GM23248 (cell line): ENCODE data around the gene EVX2. TPM values are rescaled to one million over a fixed set of nuclear protein-coding genes. Genes with fewer than 3 reads are reported as not detected.

ENCODE experiments used
- DNase-seq: peaks from one replicate; pipeline ENCODE4 v3.0.0-alpha.2; 2015
- H2AFZ ChIP-seq: fragments of 200-600 bp; sonication (generic); 2 replicates; pipeline ENCODE4 v1.6.1; 2016; ENCODE audit warnings: antibody characterized with exemption
- H3F3A ChIP-seq: fragments of 200-600 bp; sonication (generic); 2 replicates; pipeline ENCODE4 v1.6.1; 2016; ENCODE audit warnings: mild to moderate bottlenecking, antibody characterized with exemption, mixed run types; ENCODE audit not compliant: insufficient read depth
- H3K27ac ChIP-seq: fragments of 200-600 bp; sonication (generic); 2 replicates; pipeline ENCODE4 v1.5.1; 2016; ENCODE audit warnings: mild to moderate bottlenecking
- H3K27me3 ChIP-seq: fragments of 200-600 bp; sonication (generic); replicated peaks from 2 replicates; pipeline ENCODE4 v1.6.1; 2016; ENCODE audit warnings: mild to moderate bottlenecking; ENCODE audit not compliant: insufficient read depth
- H3K36me3 ChIP-seq: fragments of 200-600 bp; sonication (generic); 2 replicates; pipeline ENCODE4 v1.6.1; 2016; ENCODE audit warnings: low read depth, mild to moderate bottlenecking
- H3K4me1 ChIP-seq: fragments of 200-600 bp; sonication (generic); 2 replicates; pipeline ENCODE4 v1.6.1; 2016; ENCODE audit warnings: mild to moderate bottlenecking; ENCODE audit not compliant: insufficient read depth
- H3K4me2 ChIP-seq: fragments of 200-600 bp; sonication (generic); one replicate; pipeline ENCODE4 v1.6.1; 2016; ENCODE audit warnings: mild to moderate bottlenecking; ENCODE audit not compliant: unreplicated experiment
- H3K4me3 ChIP-seq: fragments of 200-600 bp; sonication (generic); 2 replicates; pipeline ENCODE4 v1.5.1; 2016; ENCODE audit warnings: mild to moderate bottlenecking
- H3K79me2 ChIP-seq: fragments of 200-600 bp; sonication (generic); 2 replicates; pipeline ENCODE4 v1.6.1; 2016; ENCODE audit warnings: mild to moderate bottlenecking; ENCODE audit not compliant: insufficient read depth
- H3K9ac ChIP-seq: fragments of 200-600 bp; sonication (generic); 2 replicates; pipeline ENCODE4 v1.6.1; 2016; ENCODE audit warnings: mild to moderate bottlenecking
- H3K9me2 ChIP-seq: fragments of 200-600 bp; sonication (generic); 2 replicates; pipeline ENCODE4 v1.6.1; 2016; ENCODE audit warnings: mixed run types, mild to moderate bottlenecking, moderate library complexity; ENCODE audit not compliant: insufficient read depth
- H3K9me3 ChIP-seq: fragments of 200-600 bp; sonication (generic); one replicate; pipeline ENCODE4 v1.6.1; 2017; ENCODE audit warnings: low read depth
- H4K20me1 ChIP-seq: fragments of 200-600 bp; sonication (generic); 2 replicates; pipeline ENCODE4 v1.6.0; 2016; ENCODE audit not compliant: insufficient read depth
- EZH2 ChIP-seq: fragments of 200-600 bp; sonication (generic); IDR thresholded peaks from 2 replicates; pipeline ENCODE4 v1.6.1; 2018; ENCODE audit warnings: antibody characterized with exemption, mild to moderate bottlenecking; ENCODE audit not compliant: insufficient read depth, poor library complexity, severe bottlenecking
- EZH2phosphoT487 ChIP-seq: fragments of 200-600 bp; sonication (generic); IDR thresholded peaks from 2 replicates; pipeline ENCODE4 v1.6.1; 2018; ENCODE audit warnings: antibody characterized with exemption, moderate library complexity, mild to moderate bottlenecking, low read depth; ENCODE audit not compliant: insufficient read depth
- WGBS, 2 experiments: methylation state at CpG; one replicate each; pipeline ENCODE4 v1.1.6; 2015 to 2017; ENCODE audit warnings: low lambda C conversion rate in 2 of 2, low coverage in 1 of 2; ENCODE audit errors: missing lambda C conversion rate in 2 of 2; 5-methylcytosine and 5-hydroxymethylcytosine counted together
- in situ Hi-C: fragments of 300-500 bp; cut with MboI; formaldehyde crosslinking; loops from 2 replicates; pipeline ENCODE4 v1.15.0; 2020
- polyA plus RNA-seq: library from polyadenylated mRNA; unstranded; fragments of >200 nt; fragmentation: Nextera tagmentation; extraction: Ambion mirVana; gene quantifications from 2 replicates; pipeline ENCODE4 v1.2.1, GENCODE V29; 2016
- total RNA-seq: library from RNA; depleted of rRNA; stranded (reverse); fragments of >200 nt; shearing (Covaris generic); gene quantifications from 2 replicates; pipeline ENCODE4 v1.2.3, GENCODE V29; 2014

Gene EVX2
- total and polyA plus RNA-seq, 2 experiments from 2014 or later = not detected

- H3K4me2 ChIP-seq = no peak overlapping the region
- no peaks in the 10 kb centered on the region for H4K20me1 ChIP-seq
- no peak overlapping the region for H3K27ac ChIP-seq
- no peaks in the 10 kb centered on the region for H3K79me2 ChIP-seq
- H3F3A ChIP-seq = no peaks in the 10 kb centered on the region
- no peaks in the 10 kb centered on the region for H3K4me1 ChIP-seq
- no peaks in the 10 kb centered on the region for H3K9me2 ChIP-seq
- H3K36me3 ChIP-seq = no peaks in the 10 kb centered on the region
- no peak overlapping the region for H2AFZ ChIP-seq
- no peaks in the 10 kb centered on the region for H3K9me3 ChIP-seq
- 64 to 72% methylated on average over 2 of the region's 2 CpGs for WGBS, 2 experiments
- TF ChIP-seq EZH2phosphoT487 = no peak
- in situ Hi-C loops = loop anchor here (5.0 to 10.0 kb wide), 2 partner anchors 389 to 712 kb away; no protein-coding TSS in a partner anchor
- H3K9ac ChIP-seq = no peak overlapping the region
- H3K4me3 ChIP-seq = no peak overlapping the region
- no peak for DNase-seq
- peaks cover 89% of the 10 kb centered on the region for H3K27me3 ChIP-seq
Observed at GRCh38 chr2:176076796-176077195, 7.0 kb downstream of the EVX2 start.

- no peaks in the 10 kb centered on the region for H3K36me3 ChIP-seq
- H3F3A ChIP-seq = no peaks in the 10 kb centered on the region
- TF ChIP-seq EZH2phosphoT487 (0 out of 2 replicates have a peak, but pooled peaks have one; percentile 4), EZH2 (no peak)
- no peaks in the 10 kb centered on the region for H3K4me1 ChIP-seq
- H3K9ac ChIP-seq = no peak overlapping the region
- DNase-seq = no peak
- no peak overlapping the region for H3K4me2 ChIP-seq
- 5% methylated on average over 7 of the region's 7 CpGs for WGBS, 2 experiments
- H3K79me2 ChIP-seq = no peaks in the 10 kb centered on the region
- no peak overlapping the region for H3K27ac ChIP-seq
- no peaks in the 10 kb centered on the region for H4K20me1 ChIP-seq
- H3K9me3 ChIP-seq = no peaks in the 10 kb centered on the region
- in situ Hi-C loops = loop anchor here (5.0 to 10.0 kb wide), 2 partner anchors 389 to 711 kb away; no protein-coding TSS in a partner anchor
- no peak overlapping the region for H2AFZ ChIP-seq
- H3K4me3 ChIP-seq = no peak overlapping the region
- no peaks in the 10 kb centered on the region for H3K9me2 ChIP-seq
- peaks cover 89% of the 10 kb centered on the region for H3K27me3 ChIP-seq
Observed at GRCh38 chr2:176076063-176076462, 7.7 kb downstream of the EVX2 start.

- H3K36me3 ChIP-seq = no peaks in the 10 kb centered on the region
- H3K4me2 ChIP-seq = no peak overlapping the region
- H2AFZ ChIP-seq = no peak overlapping the region
- whole genome bisulfite sequencing, 2 experiments = 40 to 42% methylated on average over 15 of the region's 15 CpGs
- no peaks in the 10 kb centered on the region for H3K9me2 ChIP-seq
- H3K79me2 ChIP-seq = no peaks in the 10 kb centered on the region
- in situ Hi-C loops = loop anchor here (5.0 to 10.0 kb wide), 2 partner anchors 388 to 711 kb away; no protein-coding TSS in a partner anchor
- no peak overlapping the region for H3K9ac ChIP-seq
- no peaks in the 10 kb centered on the region for H4K20me1 ChIP-seq
- H3K27me3 ChIP-seq = peaks cover 88% of the 10 kb centered on the region
- H3K4me1 ChIP-seq = no peaks in the 10 kb centered on the region
- H3K27ac ChIP-seq = no peak overlapping the region
- no peaks in the 10 kb centered on the region for H3K9me3 ChIP-seq
- no peaks in the 10 kb centered on the region for H3F3A ChIP-seq
- TF ChIP-seq EZH2 = no peak
- TF ChIP-seq EZH2phosphoT487 = 0 out of 2 replicates have a peak, but pooled peaks have one; percentile 12
- DNase-seq = no peak
- no peak overlapping the region for H3K4me3 ChIP-seq
Observed at GRCh38 chr2:176075481-176075880, 8.3 kb downstream of the EVX2 start.

DNA sequence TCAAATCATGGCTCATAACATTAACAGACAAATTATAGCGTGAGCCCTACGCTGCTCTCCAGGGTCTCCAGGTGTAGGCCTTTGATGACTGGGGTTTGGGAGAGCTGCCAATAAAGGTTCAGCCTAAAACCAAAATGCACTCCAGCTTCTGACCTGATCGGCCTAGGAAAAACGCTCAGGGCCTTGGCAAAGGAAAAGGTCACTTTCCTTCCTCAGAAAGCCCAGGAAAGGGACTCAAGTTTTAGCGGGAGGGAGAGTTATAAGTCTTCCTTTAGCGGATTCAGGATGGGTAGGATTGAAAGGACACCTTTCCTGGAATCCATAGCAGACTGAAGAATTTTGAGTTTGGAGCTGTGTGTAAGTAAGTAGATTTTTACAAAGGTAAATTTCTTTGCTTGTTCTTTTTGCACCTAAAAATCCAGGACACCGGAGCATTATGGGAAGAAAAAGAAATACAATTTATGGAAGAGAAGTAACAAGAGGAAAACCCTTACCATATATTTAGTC, 8.8 kb downstream of the EVX2 start:
- Histone ChIP-seq H3K9me2 (no peaks in the 10 kb centered on the region), H3F3A (no peaks in the 10 kb centered on the region), H3K9me3 (no peaks in the 10 kb centered on the region), H3K36me3 (no peaks in the 10 kb centered on the region), H4K20me1 (no peaks in the 10 kb centered on the region), H3K4me3 (no peak overlapping the region), H3K4me1 (no peaks in the 10 kb centered on the region), H3K4me2 (no peak overlapping the region), H2AFZ (no peak overlapping the region), H3K9ac (no peak overlapping the region), H3K27ac (no peak overlapping the region), H3K27me3 (peaks cover 88% of the 10 kb centered on the region), H3K79me2 (no peaks in the 10 kb centered on the region)
- TF ChIP-seq EZH2phosphoT487 = no peak
- TF ChIP-seq EZH2 = no peak
- DNase-seq = no peak
- WGBS, 2 experiments = 75 to 84% methylated on average over 7 of the region's 7 CpGs
- in situ Hi-C loops = loop anchor here (5.0 to 10.0 kb wide), 2 partner anchors 388 to 710 kb away; no protein-coding TSS in a partner anchor
